ENCODE measurements around the gene PLPPR2. TPM values are rescaled to one million over a fixed set of nuclear protein-coding genes. Genes with fewer than 3 reads are reported as not detected.
"Not testable (repeated sequence)": the region's sequence is repeated elsewhere in the genome, so short reads cannot be mapped to it uniquely, and the experiment has no call there.

PLPPR2 gene
- total RNA-seq, 1 donor from 2014 or later: 10.6 TPM

GRCh38 chr19:11338569-11339253 is 16.5 kb upstream of the PLPPR2 start:
- Histone ChIP-seq H3K4me1 (peaks cover 27% of the 10 kb centered on the region), H3K9me3 (replicated peaks) (no peaks in the 10 kb centered on the region), H3K27me3 (ENCODE audit: low read depth) (no peaks in the 10 kb centered on the region), H3K36me3 (peaks cover 50% of the 10 kb centered on the region), H3K27ac (replicated peaks) (peak overlapping the region; percentile 88), H3K4me3 (peak overlapping the region; percentile 88)
- intact Hi-C loops (cut with micrococcal nuclease): no loop called here
- TF ChIP-seq CTCF (IDR thresholded peaks at IDR 0.05; ENCODE audit: borderline replicate concordance): no peak
- DNase-seq: no peak

- peak; percentile 95 for DNase-seq
- peaks cover 43% of the 10 kb centered on the region for H3K36me3 ChIP-seq
- H3K4me3 ChIP-seq: peak within 1 kb of the TSS; percentile 88
Observed at GRCh38 chr19:11339254-11340098, 15.8 kb upstream of the PLPPR2 start, which contains the start of gene RAB3D. Gene RAB3D (minus strand): TSS chr19:11339657. CDS start chr19:11337399, 2,258 bp downstream.

GRCh38 chr19:11340099-11340467 is 15.1 kb upstream of the PLPPR2 start:
- H3K4me3 ChIP-seq: peak overlapping the region; percentile 88
- H3K27me3 ChIP-seq (ENCODE audit: low read depth); H3K9me3 ChIP-seq (replicated peaks); intact Hi-C loops (cut with micrococcal nuclease); DNase-seq: not testable (repeated sequence)
- H3K4me1 ChIP-seq: peaks cover 41% of the 10 kb centered on the region
- H3K27ac ChIP-seq (replicated peaks): peak overlapping the region; percentile 88
- H3K36me3 ChIP-seq: peaks cover 37% of the 10 kb centered on the region

More at GRCh38 chr19:11339254-11340098, 15.8 kb upstream of the PLPPR2 start, which contains the start of gene RAB3D:
- Histone ChIP-seq H3K9me3 (replicated peaks) (no peaks in the 10 kb centered on the region), H3K27ac (replicated peaks) (peak within 1 kb of the TSS; percentile 88), H3K27me3 (ENCODE audit: low read depth) (no peaks in the 10 kb centered on the region), H3K4me1 (peaks cover 35% of the 10 kb centered on the region)
- intact Hi-C loops (cut with micrococcal nuclease): no loop called here
- no peak for TF ChIP-seq CTCF (IDR thresholded peaks at IDR 0.05; ENCODE audit: borderline replicate concordance)

- DNase-seq: no peak
- H3K27ac ChIP-seq (replicated peaks): no peak overlapping the region
- H3K4me1 ChIP-seq: peaks cover 59% of the 10 kb centered on the region
- no peaks in the 10 kb centered on the region for H3K27me3 ChIP-seq (ENCODE audit: low read depth)
- no peak overlapping the region for H3K4me3 ChIP-seq
- TF ChIP-seq CTCF (IDR thresholded peaks at IDR 0.05; ENCODE audit: borderline replicate concordance): no peak
- no peaks in the 10 kb centered on the region for H3K9me3 ChIP-seq (replicated peaks)
- intact Hi-C loops (cut with micrococcal nuclease): no loop called here
- peaks cover 17% of the 10 kb centered on the region for H3K36me3 ChIP-seq
Observed at GRCh38 chr19:11342429-11342828, 12.8 kb upstream of the PLPPR2 start.

- Histone ChIP-seq H3K4me3 (peak overlapping the region; percentile 91), H3K9me3 (replicated peaks) (peaks cover 9% of the 10 kb centered on the region), H3K27ac (replicated peaks) (peak overlapping the region; percentile 89), H3K36me3 (peaks cover 17% of the 10 kb centered on the region), H3K27me3 (ENCODE audit: low read depth) (no peaks in the 10 kb centered on the region), H3K4me1 (peaks cover 34% of the 10 kb centered on the region)
- TF ChIP-seq CTCF (IDR thresholded peaks at IDR 0.05; ENCODE audit: borderline replicate concordance): no peak
- intact Hi-C loops (cut with micrococcal nuclease): no loop called here
- DNase-seq: no peak
Observed at GRCh38 chr19:11345122-11345803, 10.0 kb upstream of the PLPPR2 start.

Measured in left ventricle myocardium inferior (tissue), 1 donor.